ENCODE results near the gene FRA10AC1. TPM values are rescaled to one million over a fixed set of nuclear protein-coding genes. Genes with fewer than 3 reads are reported as not detected.

The FRA10AC1 gene
- total RNA-seq, 1 experiment from 2014 or later = 12.4 TPM

DNA sequence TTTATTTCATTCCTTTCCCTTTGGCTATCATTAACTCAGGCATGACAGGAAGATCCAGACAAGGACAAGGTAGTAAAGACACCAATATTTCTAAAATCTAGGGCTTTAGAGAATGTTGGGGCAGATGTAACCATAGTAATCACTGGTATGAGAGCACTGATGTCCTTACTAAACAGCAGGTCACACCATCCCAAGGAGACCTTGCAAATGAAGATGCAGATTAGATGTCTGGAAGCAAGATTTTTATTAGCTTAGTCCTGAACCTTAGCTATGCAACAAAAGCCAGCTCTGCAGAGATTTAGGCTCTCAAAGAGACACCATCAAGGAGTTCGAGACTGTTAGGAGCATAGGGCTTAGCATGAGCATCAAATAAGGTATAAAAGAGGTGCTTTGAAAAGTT is 23.6 kb upstream of the FRA10AC1 start:
- WGBS (ENCODE audit: extremely low coverage, insufficient read length, low lambda C conversion rate) = no CpG with 5 or more reads among the region's 1 CpG
- no peak overlapping the region for H4K91ac ChIP-seq (ENCODE audit: insufficient read length, low read depth, low read length)
- TF ChIP-seq, protein P1, sequence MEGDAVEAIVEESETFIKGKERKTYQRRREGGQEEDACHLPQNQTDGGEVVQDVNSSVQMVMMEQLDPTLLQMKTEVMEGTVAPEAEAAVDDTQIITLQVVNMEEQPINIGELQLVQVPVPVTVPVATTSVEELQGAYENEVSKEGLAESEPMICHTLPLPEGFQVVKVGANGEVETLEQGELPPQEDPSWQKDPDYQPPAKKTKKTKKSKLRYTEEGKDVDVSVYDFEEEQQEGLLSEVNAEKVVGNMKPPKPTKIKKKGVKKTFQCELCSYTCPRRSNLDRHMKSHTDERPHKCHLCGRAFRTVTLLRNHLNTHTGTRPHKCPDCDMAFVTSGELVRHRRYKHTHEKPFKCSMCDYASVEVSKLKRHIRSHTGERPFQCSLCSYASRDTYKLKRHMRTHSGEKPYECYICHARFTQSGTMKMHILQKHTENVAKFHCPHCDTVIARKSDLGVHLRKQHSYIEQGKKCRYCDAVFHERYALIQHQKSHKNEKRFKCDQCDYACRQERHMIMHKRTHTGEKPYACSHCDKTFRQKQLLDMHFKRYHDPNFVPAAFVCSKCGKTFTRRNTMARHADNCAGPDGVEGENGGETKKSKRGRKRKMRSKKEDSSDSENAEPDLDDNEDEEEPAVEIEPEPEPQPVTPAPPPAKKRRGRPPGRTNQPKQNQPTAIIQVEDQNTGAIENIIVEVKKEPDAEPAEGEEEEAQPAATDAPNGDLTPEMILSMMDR (conservative IDR thresholded peaks at IDR 0.05) = no peak

More for the DNA sequence above, 23.6 kb upstream of the FRA10AC1 start:
- Histone ChIP-seq H3K23me2 (ENCODE audit: insufficient read length, low read depth, low read length, poor library complexity, severe bottlenecking) (no peaks in the 10 kb centered on the region), H3K9ac (ENCODE audit: extremely low read depth, insufficient read length, low read length) (no peak overlapping the region), H3K18ac (ENCODE audit: insufficient read length, low read depth, low read length) (no peak overlapping the region), H3K27me3 (ENCODE audit: insufficient read depth, low read length) (no peaks in the 10 kb centered on the region), H2AK5ac (ENCODE audit: insufficient read length, low read length) (no peak overlapping the region), H2AFZ (ENCODE audit: low read length) (no peak overlapping the region), H3K79me2 (ENCODE audit: insufficient read depth, low read length) (no peaks in the 10 kb centered on the region), H4K5ac (ENCODE audit: insufficient read length, low read depth, low read length) (no peak overlapping the region), H3K4me2 (ENCODE audit: insufficient read depth, insufficient read length, low read length) (no peak overlapping the region), H3K9me3 (ENCODE audit: control insufficient read depth, low read depth, low read length) (no peaks in the 10 kb centered on the region), H2BK20ac (ENCODE audit: low read depth, low read length, poor library complexity, severe bottlenecking) (no peak overlapping the region), H3K4ac (ENCODE audit: low read depth, low read length) (no peak overlapping the region), H3K79me1 (ENCODE audit: insufficient read depth, low read depth, low read length, poor library complexity, severe bottlenecking) (no peaks in the 10 kb centered on the region), H2BK15ac (ENCODE audit: low read depth, low read length) (no peak overlapping the region), H4K20me1 (ENCODE audit: control insufficient read depth, insufficient read depth, insufficient read length) (no peaks in the 10 kb centered on the region), H3T11ph (ENCODE audit: low read length) (no peak overlapping the region), H2BK5ac (ENCODE audit: insufficient read length, low read length) (no peak overlapping the region), H2BK120ac (ENCODE audit: low read depth, low read length, poor library complexity, severe bottlenecking) (no peak overlapping the region), H2BK12ac (ENCODE audit: insufficient read length, low read depth, low read length) (no peak overlapping the region), H4K8ac (replicated peaks; ENCODE audit: insufficient read length, low read depth, low read length) (no peak overlapping the region), H3K27ac (ENCODE audit: insufficient read length, low read depth, low read length) (no peak overlapping the region), H3K23ac (ENCODE audit: insufficient read length, low read depth, low read length) (no peak overlapping the region), H3K56ac (ENCODE audit: insufficient read length, low read depth, low read length) (no peak overlapping the region), H3K14ac (ENCODE audit: insufficient read depth, low read length) (no peak overlapping the region), H3K4me1 (ENCODE audit: insufficient read depth, low read length) (no peaks in the 10 kb centered on the region)
- H3K27ac Mint-ChIP-seq = no peak overlapping the region
- no peak overlapping the region for H3K4me3 Mint-ChIP-seq
- H3K36me3 Mint-ChIP-seq (ENCODE audit: insufficient read depth in 1 of 3, low read depth in 3 of 3) = no peaks in the 10 kb centered on the region
- no peak for DNase-seq
- no peaks in the 10 kb centered on the region; a peak in 1 of 4 replicates for H3K4me1 Mint-ChIP-seq
- H3K9me3 Mint-ChIP-seq = no peaks in the 10 kb centered on the region
- H3K27me3 Mint-ChIP-seq (ENCODE audit: low read depth) = peaks cover 28% of the 10 kb centered on the region
